ENCODE measurements around the gene SMARCD2. TPM values are rescaled to one million over a fixed set of nuclear protein-coding genes. Genes with fewer than 3 reads are reported as not detected.

The SMARCD2 gene
- total RNA-seq, 1 donor from 2014 or later, result 84.5 TPM

- H3K9me3 Mint-ChIP-seq (ENCODE audit: unreplicated experiment), result peaks cover 4% of the 10 kb centered on the region
- H3K27me3 Mint-ChIP-seq (ENCODE audit: unreplicated experiment), result peaks cover 6% of the 10 kb centered on the region
- H3K4me1 Mint-ChIP-seq (ENCODE audit: low read depth, unreplicated experiment), result peaks cover 8% of the 10 kb centered on the region
- H3K4me3 Mint-ChIP-seq (ENCODE audit: unreplicated experiment), result no peak overlapping the region
- no peak for TF ChIP-seq CTCF (IDR thresholded peaks at IDR 0.05; ENCODE audit: partially characterized antibody, unreplicated experiment)
- H3K27ac Mint-ChIP-seq (ENCODE audit: unreplicated experiment), result no peak overlapping the region
- DNase-seq, result no peak
- no peaks in the 10 kb centered on the region for H3K36me3 Mint-ChIP-seq (ENCODE audit: unreplicated experiment)
Measured at GRCh38 chr17:63833741-63834373, 8.6 kb downstream of the SMARCD2 start.

GRCh38 chr17:63833026-63833740, 9.3 kb downstream of the SMARCD2 start:
- Mint-ChIP-seq H3K4me3 (ENCODE audit: unreplicated experiment) (no peak overlapping the region), H3K27me3 (ENCODE audit: unreplicated experiment) (peaks cover 6% of the 10 kb centered on the region), H3K36me3 (ENCODE audit: unreplicated experiment) (no peaks in the 10 kb centered on the region), H3K27ac (ENCODE audit: unreplicated experiment) (no peak overlapping the region), H3K9me3 (ENCODE audit: unreplicated experiment) (peaks cover 5% of the 10 kb centered on the region), H3K4me1 (ENCODE audit: low read depth, unreplicated experiment) (peaks cover 8% of the 10 kb centered on the region)
- TF ChIP-seq CTCF (IDR thresholded peaks at IDR 0.05; ENCODE audit: partially characterized antibody, unreplicated experiment), result no peak
- no peak for DNase-seq

- no peak for TF ChIP-seq CTCF (IDR thresholded peaks at IDR 0.05; ENCODE audit: partially characterized antibody, unreplicated experiment)
- Mint-ChIP-seq H3K27me3 (ENCODE audit: unreplicated experiment) (peaks cover 7% of the 10 kb centered on the region), H3K9me3 (ENCODE audit: unreplicated experiment) (peaks cover 8% of the 10 kb centered on the region), H3K4me3 (ENCODE audit: unreplicated experiment) (peak overlapping the region; percentile 30), H3K36me3 (ENCODE audit: unreplicated experiment) (no peaks in the 10 kb centered on the region), H3K4me1 (ENCODE audit: low read depth, unreplicated experiment) (peaks cover 9% of the 10 kb centered on the region), H3K27ac (ENCODE audit: unreplicated experiment) (no peak overlapping the region)
- DNase-seq, result no peak
Measured at GRCh38 chr17:63832455-63832854, 10.0 kb downstream of the SMARCD2 start.

- TF ChIP-seq CTCF (IDR thresholded peaks at IDR 0.05; ENCODE audit: partially characterized antibody, unreplicated experiment), result no peak
Measured at GRCh38 chr17:63832014-63832413, 10.5 kb downstream of the SMARCD2 start.

GRCh38 chr17:63831505-63831904, 11.0 kb downstream of the SMARCD2 start:
- Mint-ChIP-seq H3K36me3 (ENCODE audit: unreplicated experiment) (no peaks in the 10 kb centered on the region), H3K4me1 (ENCODE audit: low read depth, unreplicated experiment) (peaks cover 9% of the 10 kb centered on the region), H3K27me3 (ENCODE audit: unreplicated experiment) (peaks cover 8% of the 10 kb centered on the region), H3K4me3 (ENCODE audit: unreplicated experiment) (no peak overlapping the region), H3K9me3 (ENCODE audit: unreplicated experiment) (peaks cover 13% of the 10 kb centered on the region), H3K27ac (ENCODE audit: unreplicated experiment) (no peak overlapping the region)
- no peak for DNase-seq
- TF ChIP-seq CTCF (IDR thresholded peaks at IDR 0.05; ENCODE audit: partially characterized antibody, unreplicated experiment), result no peak

More at GRCh38 chr17:63832014-63832413, 10.5 kb downstream of the SMARCD2 start:
- peaks cover 10% of the 10 kb centered on the region for H3K9me3 Mint-ChIP-seq (ENCODE audit: unreplicated experiment)
- DNase-seq, result no peak
- H3K27me3 Mint-ChIP-seq (ENCODE audit: unreplicated experiment), result peaks cover 8% of the 10 kb centered on the region
- peaks cover 9% of the 10 kb centered on the region for H3K4me1 Mint-ChIP-seq (ENCODE audit: low read depth, unreplicated experiment)
- H3K36me3 Mint-ChIP-seq (ENCODE audit: unreplicated experiment), result no peaks in the 10 kb centered on the region
- peak overlapping the region; percentile 30 for H3K4me3 Mint-ChIP-seq (ENCODE audit: unreplicated experiment)
- H3K27ac Mint-ChIP-seq (ENCODE audit: unreplicated experiment), result no peak overlapping the region

All from glutamatergic neuron (in vitro differentiated cells).